Osteoblast (primary cell): Measurements from ENCODE around the gene SPINK4. TPM values are rescaled to one million over a fixed set of nuclear protein-coding genes. Genes with fewer than 3 reads are reported as not detected.

Experiments used
- DNase-seq: peaks from one replicate; pipeline ENCODE4 v3.0.0; 2011; ENCODE audit warnings: low spot score, mixed read lengths; ENCODE audit not compliant: insufficient read length; ENCODE audit errors: missing footprints
- H2AFZ ChIP-seq: 2 replicates; pipeline ENCODE4 v1.6.0; 2011; ENCODE audit warnings: mild to moderate bottlenecking, low read length
- H3K27ac ChIP-seq: 2 replicates; pipeline ENCODE4 v1.5.1; 2011; ENCODE audit warnings: mild to moderate bottlenecking, low read depth, low read length, moderate library complexity
- H3K27me3 ChIP-seq: 2 replicates; pipeline ENCODE4 v1.6.0; 2012; ENCODE audit warnings: mild to moderate bottlenecking, control low read depth, inconsistent platforms, low read length, moderate library complexity; ENCODE audit not compliant: insufficient read depth
- H3K36me3 ChIP-seq: 2 replicates; pipeline ENCODE4 v1.5.1; 2011; ENCODE audit warnings: mild to moderate bottlenecking, low read length, control low read depth, moderate library complexity; ENCODE audit not compliant: insufficient read depth
- H3K4me1 ChIP-seq: 2 replicates; pipeline ENCODE4 v1.5.1; 2011; ENCODE audit warnings: mild to moderate bottlenecking, low read length, control low read depth, moderate library complexity; ENCODE audit not compliant: insufficient read depth
- H3K4me2 ChIP-seq: 2 replicates; pipeline ENCODE4 v1.6.0; 2011; ENCODE audit warnings: mild to moderate bottlenecking, low read length; ENCODE audit not compliant: insufficient read depth
- H3K4me3 ChIP-seq: fragments of 200-600 bp; sonication (generic); 3 replicates; pipeline ENCODE4 v1.5.1; 2012; ENCODE audit warnings: mild to moderate bottlenecking, low read length, inconsistent platforms; ENCODE audit not compliant: insufficient read depth
- H3K79me2 ChIP-seq: 2 replicates; pipeline ENCODE4 v1.6.0; 2012; ENCODE audit warnings: mild to moderate bottlenecking, low read length, control low read depth, inconsistent platforms; ENCODE audit not compliant: insufficient read depth
- H3K9me3 ChIP-seq: 2 replicates; pipeline ENCODE4 v1.5.1; 2011; ENCODE audit warnings: low read depth, low read length, control low read depth
- H4K20me1 ChIP-seq: 2 replicates; pipeline ENCODE4 v1.6.0; 2012; ENCODE audit warnings: mild to moderate bottlenecking, low read length, control low read depth; ENCODE audit not compliant: insufficient read depth
- total RNA-seq: library from RNA; depleted of rRNA; stranded (reverse); fragments of >200 nt; gene quantifications from 2 replicates; pipeline ENCODE4 v1.2.3, GENCODE V29; 2012
- TF ChIP-seq, protein P1 (sequence below): IDR thresholded peaks from 2 replicates; pipeline ENCODE4 v1.5.1; 2011; ENCODE audit warnings: mild to moderate bottlenecking, low read depth, low read length, moderate library complexity; ENCODE audit errors: extremely low read depth

SPINK4 gene
- total RNA-seq, 1 donor: not detected

GRCh38 chr9:33229359-33230114, 10.4 kb upstream of the SPINK4 start:
- H4K20me1 ChIP-seq: no peaks in the 10 kb centered on the region
- peaks cover 16% of the 10 kb centered on the region for H3K4me1 ChIP-seq
- H3K79me2 ChIP-seq: no peaks in the 10 kb centered on the region
- H3K36me3 ChIP-seq: no peaks in the 10 kb centered on the region
- no peak for DNase-seq
- no peak overlapping the region for H3K4me2 ChIP-seq
- H3K27me3 ChIP-seq: no peaks in the 10 kb centered on the region
- TF ChIP-seq, protein P1, sequence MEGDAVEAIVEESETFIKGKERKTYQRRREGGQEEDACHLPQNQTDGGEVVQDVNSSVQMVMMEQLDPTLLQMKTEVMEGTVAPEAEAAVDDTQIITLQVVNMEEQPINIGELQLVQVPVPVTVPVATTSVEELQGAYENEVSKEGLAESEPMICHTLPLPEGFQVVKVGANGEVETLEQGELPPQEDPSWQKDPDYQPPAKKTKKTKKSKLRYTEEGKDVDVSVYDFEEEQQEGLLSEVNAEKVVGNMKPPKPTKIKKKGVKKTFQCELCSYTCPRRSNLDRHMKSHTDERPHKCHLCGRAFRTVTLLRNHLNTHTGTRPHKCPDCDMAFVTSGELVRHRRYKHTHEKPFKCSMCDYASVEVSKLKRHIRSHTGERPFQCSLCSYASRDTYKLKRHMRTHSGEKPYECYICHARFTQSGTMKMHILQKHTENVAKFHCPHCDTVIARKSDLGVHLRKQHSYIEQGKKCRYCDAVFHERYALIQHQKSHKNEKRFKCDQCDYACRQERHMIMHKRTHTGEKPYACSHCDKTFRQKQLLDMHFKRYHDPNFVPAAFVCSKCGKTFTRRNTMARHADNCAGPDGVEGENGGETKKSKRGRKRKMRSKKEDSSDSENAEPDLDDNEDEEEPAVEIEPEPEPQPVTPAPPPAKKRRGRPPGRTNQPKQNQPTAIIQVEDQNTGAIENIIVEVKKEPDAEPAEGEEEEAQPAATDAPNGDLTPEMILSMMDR: no peak
- H3K27ac ChIP-seq: no peak overlapping the region
- H2AFZ ChIP-seq: no peak overlapping the region
- no peak overlapping the region for H3K4me3 ChIP-seq
- H3K9me3 ChIP-seq: no peaks in the 10 kb centered on the region

GRCh38 chr9:33230756-33231622, 9.0 kb upstream of the SPINK4 start:
- H2AFZ ChIP-seq: no peak overlapping the region
- no peak overlapping the region for H3K27ac ChIP-seq
- no peak overlapping the region for H3K4me2 ChIP-seq
- DNase-seq: peak; percentile 53
- H3K9me3 ChIP-seq: no peaks in the 10 kb centered on the region
- no peaks in the 10 kb centered on the region for H3K79me2 ChIP-seq
- H3K4me3 ChIP-seq: no peak overlapping the region
- no peaks in the 10 kb centered on the region for H4K20me1 ChIP-seq
- TF ChIP-seq, protein P1: no peak
- H3K4me1 ChIP-seq: peaks cover 14% of the 10 kb centered on the region
- no peaks in the 10 kb centered on the region for H3K27me3 ChIP-seq
- H3K36me3 ChIP-seq: no peaks in the 10 kb centered on the region

DNA sequence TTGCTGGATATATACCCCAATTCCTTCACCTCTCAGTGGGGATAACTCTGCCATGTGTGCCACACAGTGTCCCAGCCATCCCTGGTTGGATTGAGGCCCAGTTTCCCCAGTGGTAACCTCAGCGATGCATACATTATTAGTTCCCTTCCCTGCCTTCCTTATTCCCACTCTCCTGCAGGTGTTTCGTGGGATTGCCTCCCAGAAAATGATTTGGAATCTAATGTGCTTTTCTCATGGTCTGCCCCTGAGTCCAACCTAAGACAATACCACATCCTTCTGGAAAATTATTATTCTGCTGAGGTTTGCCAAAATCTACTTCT, 8.4 kb upstream of the SPINK4 start:
- TF ChIP-seq, protein P1: no peak
- H3K79me2 ChIP-seq: no peaks in the 10 kb centered on the region
- no peak for DNase-seq

GRCh38 chr9:33232815-33233214, 7.2 kb upstream of the SPINK4 start:
- no peaks in the 10 kb centered on the region for H3K27me3 ChIP-seq
- H3K4me2 ChIP-seq: no peak overlapping the region
- DNase-seq: no peak
- H3K4me1 ChIP-seq: peaks cover 14% of the 10 kb centered on the region
- TF ChIP-seq, protein P1: no peak
- H3K27ac ChIP-seq: no peak overlapping the region
- no peaks in the 10 kb centered on the region for H3K9me3 ChIP-seq
- no peak overlapping the region for H3K4me3 ChIP-seq
- no peaks in the 10 kb centered on the region for H3K36me3 ChIP-seq
- no peak overlapping the region for H2AFZ ChIP-seq
- no peaks in the 10 kb centered on the region for H3K79me2 ChIP-seq
- H4K20me1 ChIP-seq: no peaks in the 10 kb centered on the region

More for the DNA sequence above, 8.4 kb upstream of the SPINK4 start:
- no peaks in the 10 kb centered on the region for H3K9me3 ChIP-seq
- H3K4me1 ChIP-seq: peaks cover 14% of the 10 kb centered on the region
- no peak overlapping the region for H3K27ac ChIP-seq
- H2AFZ ChIP-seq: no peak overlapping the region
- no peak overlapping the region for H3K4me3 ChIP-seq
- H3K27me3 ChIP-seq: no peaks in the 10 kb centered on the region
- H3K36me3 ChIP-seq: no peaks in the 10 kb centered on the region
- no peaks in the 10 kb centered on the region for H4K20me1 ChIP-seq
- no peak overlapping the region for H3K4me2 ChIP-seq
